ENCODE data around the gene CDX2. TPM values are rescaled to one million over a fixed set of nuclear protein-coding genes. Genes with fewer than 3 reads are reported as not detected.
"Not testable (repeated sequence)": the region's sequence is repeated elsewhere in the genome, so short reads cannot be mapped to it uniquely, and the experiment has no call there.

CDX2 gene
- total RNA-seq, 1 donor from 2014 or later: not detected

DNA sequence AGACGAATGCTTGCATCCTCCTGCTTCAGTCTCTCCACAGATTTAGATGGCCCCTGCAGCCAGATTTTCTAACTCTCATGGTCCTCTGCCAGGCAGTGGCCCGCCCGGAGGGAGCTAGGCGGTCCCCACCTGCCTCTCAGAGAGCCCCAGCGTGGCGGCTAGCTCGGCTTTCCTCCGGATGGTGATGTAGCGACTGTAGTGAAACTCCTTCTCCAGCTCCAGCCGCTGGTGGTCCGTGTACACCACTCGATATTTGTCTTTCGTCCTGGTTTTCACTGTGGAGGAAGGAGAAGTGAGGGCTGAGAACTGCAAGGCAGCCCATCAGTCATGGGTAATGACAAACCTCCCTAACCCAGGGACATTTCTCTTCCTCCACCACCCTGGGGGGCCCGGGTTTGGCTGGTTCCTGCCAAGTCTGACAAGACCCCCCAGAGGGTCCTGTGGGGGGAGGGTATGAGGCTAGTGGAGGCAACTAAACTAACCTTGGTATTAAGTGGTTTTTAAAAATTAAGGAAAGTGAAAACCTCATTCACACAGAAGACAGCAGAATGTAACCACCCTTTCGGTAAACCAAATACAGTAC is 4.3 kb downstream of the CDX2 start:
- no peak for DNase-seq

DNA sequence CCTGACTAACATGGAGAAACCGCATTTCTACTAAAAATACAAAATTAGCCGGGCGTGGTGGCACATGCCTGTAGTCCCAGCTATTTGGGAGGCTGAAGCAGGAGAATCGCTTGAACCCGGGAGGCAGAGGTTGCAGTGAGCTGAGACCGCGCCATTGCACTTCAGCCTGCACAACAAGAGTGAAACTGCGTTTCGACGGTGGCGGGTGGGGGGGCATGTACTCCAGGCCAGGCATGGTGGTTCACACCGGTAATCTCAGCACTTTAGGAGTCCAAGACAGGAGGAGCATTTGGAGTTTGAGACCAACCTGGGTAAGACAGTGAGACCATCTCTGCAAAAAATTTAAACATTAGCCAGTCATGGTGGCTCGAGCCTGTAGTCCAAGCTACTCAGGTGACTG is 4.9 kb downstream of the CDX2 start:
- not testable (repeated sequence) for DNase-seq

DNA sequence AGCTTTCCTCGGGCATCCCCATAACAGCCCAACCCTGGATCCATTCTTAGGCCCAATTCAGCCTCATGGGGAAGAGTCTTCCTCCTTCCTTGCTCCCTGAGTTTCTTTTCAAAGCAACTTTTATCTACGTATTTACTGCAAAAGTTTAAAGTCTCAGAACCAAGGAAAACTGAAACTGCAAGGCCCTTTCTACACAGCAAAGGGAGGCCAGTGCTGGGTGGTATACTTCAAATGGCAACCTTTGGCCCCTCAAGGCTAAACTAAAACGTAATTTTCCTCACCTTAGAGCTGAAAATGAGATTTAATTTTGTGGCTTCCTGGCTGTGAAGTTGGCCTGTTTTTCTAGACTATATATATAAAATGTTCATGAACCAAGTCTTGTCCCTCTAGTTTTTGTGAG is 5.6 kb downstream of the CDX2 start:
- no peak for DNase-seq

DNA sequence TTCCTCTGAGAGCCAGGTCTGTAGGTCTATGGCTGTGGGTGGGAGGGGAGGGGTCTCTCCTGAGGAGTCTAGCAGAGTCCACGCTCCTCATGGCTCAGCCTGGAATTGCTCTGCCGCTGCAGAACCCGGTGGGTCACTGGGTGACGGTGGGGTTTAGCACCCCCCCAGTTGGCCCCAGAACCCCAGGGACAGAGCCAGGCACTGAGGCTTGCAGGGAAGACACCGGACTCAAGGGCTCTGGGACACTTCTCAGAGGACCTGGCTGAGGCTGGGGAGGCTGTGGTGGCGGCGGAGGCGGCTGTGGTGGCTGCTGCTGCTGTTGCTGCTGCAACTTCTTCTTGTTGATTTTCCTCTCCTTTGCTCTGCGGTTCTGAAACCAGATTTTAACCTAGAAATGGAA is 6.1 kb downstream of the CDX2 start:
- DNase-seq: no peak

DNA sequence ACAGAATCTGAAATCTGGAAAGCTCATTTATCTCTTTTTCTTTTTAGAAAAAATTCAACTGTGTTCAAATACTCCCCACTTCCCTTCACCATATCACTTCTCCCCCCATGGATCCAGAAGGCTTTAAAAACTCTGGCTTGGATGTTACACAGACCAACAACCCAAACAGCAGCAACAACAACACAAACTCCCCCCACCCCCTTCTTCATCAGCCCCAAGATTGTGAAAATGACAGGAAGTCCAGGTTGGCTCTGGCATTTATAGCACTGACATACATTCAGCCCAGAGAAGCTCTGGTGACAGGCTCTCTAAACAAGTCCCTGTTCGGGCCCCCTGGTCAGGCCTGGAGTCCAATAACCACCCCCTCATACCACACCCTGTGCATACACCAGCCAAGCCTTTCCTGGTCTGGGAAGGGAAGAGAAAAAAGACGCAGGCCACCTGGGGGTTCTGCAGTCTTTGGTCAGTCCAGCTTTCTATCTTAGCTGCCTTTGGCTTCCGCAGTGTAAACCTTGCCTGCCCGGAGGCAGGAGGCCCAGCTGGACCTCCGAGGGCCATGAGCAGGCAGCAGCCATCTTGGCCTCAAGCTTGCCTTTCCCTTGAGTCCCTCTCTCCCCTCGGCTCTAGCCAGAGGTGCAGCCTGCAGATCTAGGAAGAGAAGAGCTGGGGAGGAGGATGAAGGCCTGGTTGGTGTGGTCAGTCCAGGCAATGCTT is 6.8 kb downstream of the CDX2 start:
- no peak for DNase-seq

DNA sequence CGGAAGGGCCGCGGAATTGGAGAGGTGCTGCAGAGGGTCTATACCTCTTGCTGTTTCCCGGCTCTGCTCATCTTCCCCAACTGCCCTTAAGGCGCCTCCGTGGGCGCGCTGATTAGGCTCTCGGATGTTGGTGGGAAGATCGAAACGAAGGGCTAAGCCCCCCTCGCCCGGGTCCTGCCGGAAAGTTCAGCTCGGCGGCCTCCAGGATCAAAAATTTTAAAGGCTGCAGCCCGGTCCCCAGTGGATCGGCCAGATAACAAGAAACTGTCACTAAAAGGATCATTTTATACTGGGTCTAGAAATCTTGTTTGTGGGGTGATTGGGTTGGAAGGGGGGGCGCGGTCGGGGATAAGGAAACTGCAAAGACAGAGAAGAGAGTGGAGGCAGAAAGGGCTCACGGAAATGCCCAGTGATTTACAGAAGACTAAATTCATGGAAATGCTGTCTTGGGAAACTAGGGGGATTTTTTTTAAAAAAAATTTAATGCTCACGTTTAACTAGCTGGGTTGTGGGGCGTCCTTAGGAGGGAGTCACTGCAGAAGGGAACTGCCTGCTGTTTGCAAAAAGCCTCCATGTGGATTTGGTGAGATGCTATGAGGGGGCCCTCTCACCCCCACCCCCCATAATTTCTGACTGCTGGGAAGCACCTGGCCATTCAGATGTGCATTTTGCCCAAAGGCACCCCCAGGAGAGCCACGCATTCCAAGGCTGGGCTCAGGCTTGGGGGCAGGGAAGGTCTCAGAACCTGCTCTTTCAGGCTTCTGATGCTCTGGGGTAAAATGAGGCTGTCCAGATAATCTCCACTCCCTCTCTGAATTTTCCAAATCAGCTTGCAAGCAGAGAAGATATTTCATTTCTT is 7.7 kb downstream of the CDX2 start:
- no peak for DNase-seq

DNA sequence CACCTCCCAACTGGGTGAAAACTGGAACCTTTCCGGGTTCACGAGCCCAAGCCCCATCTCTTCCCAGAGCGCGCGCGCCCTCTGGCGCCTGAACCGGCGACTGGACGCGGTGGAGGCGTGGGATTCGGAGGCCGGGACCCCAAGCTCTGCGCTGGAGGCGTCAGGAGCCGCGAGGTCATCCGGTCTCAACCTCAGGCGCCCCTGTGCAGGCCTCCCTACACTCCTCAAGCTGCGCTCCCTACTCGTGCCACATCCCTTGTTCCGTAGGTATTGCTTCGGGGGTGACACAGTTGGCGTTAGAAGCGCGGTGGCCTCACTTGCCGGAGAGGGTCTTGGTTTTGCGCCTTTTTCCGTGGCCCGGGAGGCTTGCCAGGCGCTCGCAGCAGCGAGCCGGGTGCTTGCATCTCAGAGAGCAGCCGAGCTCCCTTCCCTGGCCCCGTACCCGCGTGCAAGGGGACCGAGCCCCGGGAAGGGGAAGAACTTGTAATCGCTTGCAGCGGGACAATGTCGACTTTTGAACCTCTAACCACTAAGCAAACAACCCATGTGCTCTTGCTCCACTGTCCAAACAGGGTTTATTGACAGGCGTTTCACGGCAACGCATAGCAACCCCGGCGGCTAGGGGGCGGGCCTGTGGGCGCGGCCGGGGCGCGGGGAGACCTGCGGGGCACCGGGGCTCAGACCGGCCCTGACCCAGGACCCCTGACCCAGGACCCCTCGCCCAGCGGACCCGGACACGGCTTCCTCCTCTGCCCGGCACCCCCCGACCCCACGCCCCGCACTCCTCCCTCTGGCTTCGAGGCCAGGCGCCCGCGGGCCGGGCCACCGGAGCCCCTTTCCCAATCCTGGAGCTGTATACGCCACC is 8.5 kb downstream of the CDX2 start:
- DNase-seq: no peak

DNA sequence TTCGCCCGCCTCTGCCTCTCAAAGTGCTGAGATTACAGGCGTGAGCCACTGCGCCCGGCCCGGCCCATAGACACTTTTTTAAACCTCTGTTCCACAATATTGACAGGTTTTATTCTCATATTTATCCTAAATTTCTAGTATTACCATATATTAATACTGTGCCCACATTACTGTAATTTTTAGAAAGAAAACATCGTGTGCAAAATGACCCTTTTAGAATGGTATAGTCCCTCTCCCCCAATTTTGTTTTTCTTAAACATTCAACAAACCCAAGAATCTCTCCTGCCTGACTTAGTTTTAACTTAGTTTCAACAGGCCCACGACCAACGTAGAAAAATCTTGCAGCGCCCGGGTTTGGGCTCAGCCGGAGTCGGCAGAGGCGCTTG is 9.1 kb downstream of the CDX2 start:
- DNase-seq: no peak

DNA sequence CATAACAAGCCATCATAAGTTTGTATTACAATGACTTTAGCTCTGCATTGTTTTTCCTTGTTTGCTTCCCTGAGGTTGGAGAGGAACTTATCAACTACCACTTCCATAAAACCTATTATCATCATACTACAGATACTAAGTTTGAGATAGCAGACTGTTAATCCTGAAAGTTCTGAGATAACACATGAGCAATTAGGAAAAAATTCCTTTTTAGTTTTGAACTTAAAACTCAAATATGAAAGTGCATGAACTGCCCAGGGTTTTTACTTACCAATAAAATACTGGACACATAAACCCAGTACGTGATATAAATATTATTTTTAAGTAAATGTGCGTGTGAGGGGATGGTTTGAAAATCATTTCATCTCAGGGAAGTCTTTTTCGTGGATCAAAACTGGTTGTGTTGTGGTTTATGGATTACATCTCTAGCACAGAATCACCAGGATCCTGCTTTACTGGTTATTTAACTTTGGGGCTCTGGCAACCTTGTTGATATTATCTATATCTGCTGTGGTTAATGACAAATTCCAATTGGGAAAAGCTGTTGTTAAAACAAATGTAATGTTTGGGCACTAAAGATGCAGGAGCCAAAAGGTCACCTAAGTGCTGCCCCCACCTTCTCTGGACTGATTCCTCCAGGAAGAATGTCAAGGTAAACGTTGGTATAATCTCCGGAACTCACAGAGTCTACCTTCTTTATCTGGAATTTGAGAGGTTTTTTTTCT is 12.4 kb downstream of the CDX2 start:
- no peak for DNase-seq

DNA sequence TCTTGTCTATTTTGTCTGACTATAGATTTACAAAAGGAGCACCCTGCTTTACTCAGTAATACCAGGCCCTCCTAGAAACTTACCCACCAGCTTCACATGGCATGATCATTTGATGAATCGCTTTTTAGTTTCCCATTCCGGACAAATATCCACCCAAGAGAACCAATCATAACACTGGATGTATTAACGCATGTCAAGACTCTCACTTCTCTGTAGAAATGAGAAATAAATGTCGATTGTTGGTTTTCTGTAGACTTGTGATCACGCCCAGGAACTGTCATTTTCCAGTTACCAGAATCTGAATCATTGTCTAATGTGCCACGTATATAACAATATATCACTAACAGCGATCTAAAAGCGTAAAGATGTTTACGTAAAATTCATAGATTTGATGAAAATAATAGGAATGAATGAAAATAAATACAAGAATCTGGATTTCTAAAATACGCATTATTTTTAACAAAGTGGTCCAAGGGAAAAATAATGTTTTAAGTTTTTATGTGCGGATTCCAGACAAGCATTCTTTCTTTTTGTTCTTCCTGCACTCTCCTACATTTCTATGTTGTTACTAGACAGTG is 14.0 kb downstream of the CDX2 start:
- DNase-seq: no peak

DNA sequence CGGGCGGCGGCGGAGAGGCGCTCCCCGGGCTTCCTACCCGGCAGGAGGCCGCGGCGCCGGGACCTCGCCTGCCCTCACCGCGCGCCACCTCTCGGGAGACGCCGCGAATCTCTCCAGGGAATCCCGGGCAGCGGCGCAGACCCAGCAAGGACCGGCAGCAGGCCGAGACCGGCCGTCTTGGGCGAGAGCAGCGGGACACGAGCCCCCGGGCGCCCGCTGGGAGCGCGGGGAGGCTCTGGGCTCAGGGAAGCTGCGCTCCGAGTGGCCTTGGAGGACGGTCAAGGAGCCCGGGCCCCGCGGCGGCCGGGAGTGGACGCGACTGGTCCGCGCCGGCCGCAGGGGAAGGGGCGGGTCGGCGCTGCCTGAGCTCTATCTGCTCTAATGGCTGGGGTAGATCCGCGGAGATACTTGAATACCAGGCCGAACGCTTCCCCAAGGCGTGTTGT is 14.7 kb downstream of the CDX2 start:
- no peak for DNase-seq

DNA sequence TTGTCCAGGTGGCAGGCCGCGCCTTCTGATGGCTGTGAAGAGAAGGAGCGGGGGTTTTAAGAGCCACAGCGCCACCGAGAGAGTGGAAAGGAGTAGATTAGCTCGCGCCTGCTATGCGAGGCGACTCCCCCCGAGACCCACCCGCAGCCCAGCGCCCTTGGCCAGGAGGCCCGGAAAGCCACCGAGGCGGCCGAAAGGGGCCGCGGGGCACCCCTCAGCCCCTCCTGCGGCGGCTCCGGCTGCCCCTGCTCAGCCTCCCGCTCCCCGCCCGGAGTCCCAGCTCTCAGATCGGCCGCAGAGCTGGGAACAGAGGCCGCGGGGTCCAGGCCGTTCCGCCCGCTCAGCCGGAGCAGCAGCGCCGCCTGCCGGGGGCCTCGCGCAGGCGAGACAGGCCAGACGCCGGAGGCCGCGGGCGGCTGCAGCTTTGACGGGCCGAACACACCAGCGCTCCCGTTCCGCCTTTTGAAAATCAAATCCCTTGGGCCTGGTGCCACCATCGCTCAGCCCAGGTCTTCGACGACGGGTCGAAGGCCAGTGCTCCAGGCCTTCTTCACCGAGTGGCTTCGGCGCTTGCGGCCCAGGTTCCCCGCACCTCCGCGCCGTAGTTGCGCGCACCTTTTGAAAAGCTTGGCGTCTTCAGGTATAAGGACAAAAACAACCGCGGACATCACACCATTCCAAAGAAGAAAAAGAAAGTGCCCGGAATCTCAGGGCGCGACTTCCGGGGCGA is 15.3 kb downstream of the CDX2 start:
- peak; percentile 13 for DNase-seq

DNA sequence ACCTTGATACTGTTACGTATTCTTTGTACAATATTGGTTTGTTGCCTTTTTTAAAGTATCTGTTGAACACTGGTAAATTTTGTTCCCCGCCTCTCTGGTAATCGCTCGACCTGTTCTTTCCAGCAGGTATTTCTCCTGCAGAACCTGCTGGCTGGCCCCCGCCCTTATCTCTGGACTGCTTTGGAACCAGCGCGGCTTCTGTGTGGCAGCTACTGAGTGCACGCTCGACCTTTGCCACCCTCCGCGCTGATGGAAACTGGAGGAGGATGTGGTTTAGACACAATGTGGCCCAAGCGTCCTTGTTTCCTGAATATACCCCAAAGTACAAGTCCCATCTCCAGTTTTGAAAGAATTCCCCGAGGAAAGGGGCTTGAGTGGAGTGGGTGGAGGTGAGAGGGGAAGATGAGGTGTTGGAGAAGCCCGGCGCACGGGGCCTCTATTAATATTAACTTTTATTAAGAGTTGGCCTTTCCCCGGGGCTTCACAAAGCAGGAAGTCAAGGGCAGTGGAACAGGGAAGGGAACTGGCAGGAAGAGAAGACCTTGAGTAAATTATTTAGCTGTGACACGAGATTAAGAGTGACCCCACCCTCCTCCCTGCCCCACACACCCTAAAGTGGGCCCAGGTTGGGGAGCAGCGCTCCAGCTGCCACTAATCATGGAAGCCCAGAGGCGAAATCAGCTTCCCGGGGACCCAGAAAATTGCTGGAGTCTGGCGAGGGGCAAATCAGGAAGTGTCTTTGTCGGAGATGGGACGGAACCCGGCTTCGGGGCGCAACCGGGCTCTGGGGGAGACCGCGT is 16.0 kb downstream of the CDX2 start:
- no peak for DNase-seq

DNA sequence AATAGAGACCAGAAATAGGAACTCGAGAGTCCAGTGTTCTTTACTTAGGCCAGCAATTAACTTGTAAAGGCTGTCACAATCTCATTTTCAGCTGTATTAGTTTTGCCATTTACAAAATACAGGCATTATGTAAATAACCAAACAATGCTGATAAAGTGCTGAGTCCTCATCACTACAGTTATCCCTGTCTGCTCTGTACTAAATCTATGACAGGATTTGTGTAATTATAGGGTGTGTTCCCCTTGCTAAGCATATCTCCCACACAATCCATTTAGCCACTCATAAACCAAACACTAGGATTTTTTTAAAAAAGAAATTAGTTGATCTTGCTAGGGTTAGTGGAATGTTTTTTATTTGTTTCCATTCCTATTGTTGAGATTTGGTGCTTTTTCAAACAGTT is 26.1 kb downstream of the CDX2 start:
- no peak for DNase-seq

DNA sequence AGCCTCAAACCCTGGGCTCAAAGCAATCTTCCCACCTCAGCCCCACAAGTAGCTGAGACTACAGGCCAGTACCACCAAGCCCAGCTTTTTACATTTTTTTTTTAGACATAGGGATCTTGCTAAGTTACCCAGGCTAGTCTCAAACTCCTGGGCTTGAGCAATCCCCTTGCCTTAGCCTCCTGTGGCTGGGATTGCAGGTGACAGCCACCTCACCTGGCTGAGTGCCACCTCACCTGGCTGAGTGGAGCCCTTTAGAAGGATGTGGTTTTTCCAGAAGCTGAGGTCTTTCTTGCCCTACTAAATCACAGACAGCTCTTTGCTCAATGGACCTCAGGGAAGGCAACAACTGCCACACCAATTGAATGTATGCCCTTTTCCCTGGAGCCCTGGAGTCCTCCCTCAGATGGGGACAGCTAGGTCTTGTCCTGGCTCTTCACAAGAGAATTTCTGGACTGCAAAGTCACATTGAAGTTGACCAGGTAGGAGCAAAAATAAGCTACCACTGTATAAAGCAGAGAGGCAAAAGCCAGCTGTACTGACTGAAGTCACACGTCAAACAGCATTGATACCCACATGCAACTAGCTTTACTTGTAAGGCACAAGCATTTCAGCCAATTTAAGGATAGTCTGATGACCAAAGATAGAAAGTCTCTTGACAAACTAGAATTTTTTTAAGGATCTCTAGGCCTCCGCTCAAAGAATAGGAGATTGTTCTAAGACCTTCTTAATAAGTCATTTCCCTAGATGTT is 35.4 kb downstream of the CDX2 start:
- DNase-seq: no peak

DNA sequence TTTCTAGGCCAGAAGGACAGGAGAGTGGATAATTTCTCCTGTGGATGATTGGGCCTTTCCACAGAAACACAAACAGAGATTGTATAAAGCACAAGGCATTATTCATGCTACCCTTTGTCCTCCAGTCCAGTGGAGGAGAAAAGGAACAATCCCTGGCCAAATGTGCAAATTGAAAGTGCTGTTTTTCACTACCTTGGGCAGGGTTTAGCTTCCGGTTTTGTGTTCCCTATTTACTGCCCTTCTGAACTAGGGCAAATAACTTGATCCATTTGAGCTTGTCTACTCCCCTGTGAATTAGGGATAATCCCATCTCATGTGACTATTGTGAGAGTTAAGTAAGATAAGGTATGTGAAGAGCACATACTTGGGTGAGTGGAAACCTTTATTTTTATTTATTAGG is 36.0 kb downstream of the CDX2 start:
- DNase-seq: no peak

DNA sequence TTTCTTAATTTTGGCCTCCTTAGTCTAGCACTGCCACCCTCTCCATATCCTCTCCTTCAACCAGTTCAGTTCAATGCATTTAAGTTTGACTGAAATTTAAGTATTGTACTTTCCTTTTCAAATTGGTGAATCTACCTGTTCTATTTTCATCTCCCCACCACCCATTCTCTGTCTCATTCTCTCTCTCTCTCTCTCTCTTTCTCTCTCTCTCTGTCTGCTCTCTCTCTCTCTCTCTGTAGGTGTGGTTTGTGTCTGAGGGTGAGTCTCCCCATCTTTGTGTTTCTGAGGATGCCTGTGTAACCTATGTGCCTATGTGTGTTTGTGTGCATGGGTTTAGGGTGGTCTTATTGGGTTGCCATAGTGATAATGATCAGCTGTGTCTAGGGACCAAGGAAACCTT is 39.2 kb downstream of the CDX2 start:
- DNase-seq: no peak

DNA sequence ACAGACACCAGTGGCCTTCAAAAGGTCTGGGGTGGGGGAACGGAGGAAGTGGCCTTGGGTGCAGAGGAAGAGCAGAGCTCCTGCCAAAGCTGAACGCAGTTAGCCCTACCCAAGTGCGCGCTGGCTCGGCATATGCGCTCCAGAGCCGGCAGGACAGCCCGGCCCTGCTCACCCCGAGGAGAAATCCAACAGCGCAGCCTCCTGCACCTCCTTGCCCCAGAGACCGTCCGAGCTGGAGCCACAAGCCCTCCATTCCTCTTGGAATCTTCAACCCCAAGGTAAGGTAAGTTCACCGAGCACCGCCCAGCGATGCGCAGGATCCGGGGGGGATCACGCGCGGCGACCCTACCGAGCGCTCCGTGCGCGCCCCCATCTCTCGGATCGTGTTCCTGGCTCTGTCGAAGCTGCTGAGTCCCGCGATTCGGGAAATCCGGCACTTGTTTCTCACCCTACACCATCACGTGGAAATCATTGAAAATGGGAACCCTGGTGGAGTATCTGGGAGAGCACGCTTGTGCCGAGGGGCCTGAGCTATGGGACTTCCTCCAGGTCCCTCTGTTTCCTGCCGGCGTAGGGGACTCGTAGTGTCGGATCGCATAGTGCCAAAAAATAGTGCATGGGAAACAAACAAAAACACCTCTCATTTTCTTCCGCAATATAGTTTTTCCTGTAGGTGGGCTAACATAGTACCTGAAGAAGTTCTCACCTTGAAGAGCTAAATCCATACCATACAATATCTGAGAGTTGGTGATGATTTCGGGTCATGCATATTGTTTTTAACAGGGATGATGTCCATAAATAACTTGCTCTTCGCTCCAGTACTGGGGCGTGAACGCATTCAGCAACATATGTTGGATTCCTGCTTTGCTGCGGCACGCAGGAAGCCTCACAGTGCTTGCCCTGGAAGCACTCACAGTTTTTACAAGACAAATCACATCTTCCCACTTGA is 40.0 kb downstream of the CDX2 start:
- no peak for DNase-seq
